ENCODE measurements around the gene VRK3.
"Not testable (repeated sequence)": the region's sequence is repeated elsewhere in the genome, so short reads cannot be mapped to it uniquely, and the experiment has no call there.

Gene VRK3

GRCh38 chr19:50025022-50025793 is at the start of gene VRK3:
Gene VRK3, minus strand, starts transcription at chr19:50025372. Its CDS starts 9,210 bp downstream, at chr19:50016162.
- DNase-seq (ENCODE audit: low read depth): peak; percentile 98

- DNase-seq (ENCODE audit: low read depth): not testable (repeated sequence)
These were observed 43.2 kb upstream of the VRK3 start for GRCh38 chr19:50068382-50068781.

- DNase-seq (ENCODE audit: low read depth): no peak
These were observed 42.4 kb upstream of the VRK3 start for GRCh38 chr19:50067575-50067974.

GRCh38 chr19:50065938-50066337 is 40.8 kb upstream of the VRK3 start:
- no peak for DNase-seq (ENCODE audit: low read depth)

- no peak for DNase-seq (ENCODE audit: low read depth)
These were observed 36.5 kb upstream of the VRK3 start for GRCh38 chr19:50061650-50062049.

- no peak for DNase-seq (ENCODE audit: low read depth)
These were observed 34.9 kb upstream of the VRK3 start for GRCh38 chr19:50060107-50060506.

GRCh38 chr19:50059045-50059444 is 33.9 kb upstream of the VRK3 start:
- DNase-seq (ENCODE audit: low read depth): no peak

- DNase-seq (ENCODE audit: low read depth): no peak
These were observed 33.3 kb upstream of the VRK3 start for GRCh38 chr19:50058425-50058824.

- no peak for DNase-seq (ENCODE audit: low read depth)
These were observed 27.9 kb upstream of the VRK3 start for GRCh38 chr19:50053119-50053518.

GRCh38 chr19:50051964-50052363 is 26.8 kb upstream of the VRK3 start:
- DNase-seq (ENCODE audit: low read depth): no peak

- not testable (repeated sequence) for DNase-seq (ENCODE audit: low read depth)
These were observed 26.2 kb upstream of the VRK3 start for GRCh38 chr19:50051228-50051895.

GRCh38 chr19:50050406-50051227 is 25.4 kb upstream of the VRK3 start:
- peak; percentile 72 for DNase-seq (ENCODE audit: low read depth)

GRCh38 chr19:50047671-50048070 is 22.5 kb upstream of the VRK3 start:
- no peak for DNase-seq (ENCODE audit: low read depth)

GRCh38 chr19:50046649-50047503 is 21.7 kb upstream of the VRK3 start:
- DNase-seq (ENCODE audit: low read depth): peak; percentile 30

GRCh38 chr19:50044922-50045321 is 19.8 kb upstream of the VRK3 start:
- no peak for DNase-seq (ENCODE audit: low read depth)

- DNase-seq (ENCODE audit: low read depth): no peak
These were observed 18.8 kb upstream of the VRK3 start for GRCh38 chr19:50043967-50044366.

GRCh38 chr19:50042363-50043024 is 17.3 kb upstream of the VRK3 start:
- DNase-seq (ENCODE audit: low read depth): no peak

- DNase-seq (ENCODE audit: low read depth): no peak
These were observed 15.8 kb upstream of the VRK3 start for GRCh38 chr19:50040967-50041366.

- DNase-seq (ENCODE audit: low read depth): no peak
These were observed 14.8 kb upstream of the VRK3 start for GRCh38 chr19:50039968-50040367.

- DNase-seq (ENCODE audit: low read depth): no peak
These were observed 11.7 kb upstream of the VRK3 start for GRCh38 chr19:50036908-50037307.

GRCh38 chr19:50030937-50031336 is 5.8 kb upstream of the VRK3 start:
- no peak for DNase-seq (ENCODE audit: low read depth)
